Panc1 (cell line): ENCODE results near the gene FOXK2. TPM values are rescaled to one million over a fixed set of nuclear protein-coding genes. Genes with fewer than 3 reads are reported as not detected.

ENCODE experiments used
- ATAC-seq: fragments of 200-7000 bp; cut with Tn5 transposase; 2 replicates; pipeline ENCODE4 v1.9.1; 2020; ENCODE audit warnings: mild to moderate bottlenecking, moderate library complexity
- BruUV-seq: library from RNA; stranded (reverse); fragments of 400-500 nt; replicated peaks from 2 replicates; lab custom pipeline; 2021; lab: Mats Ljungman, UMichigan
- CTCF ChIA-PET: fragments of 300-600 bp; sonication (Branson Sonifier 250); formaldehyde crosslinking; loops from one replicate; lab custom pipeline; 2022; ENCODE audit warnings: antibody characterized with exemption; lab: Charles Lee
- POLR2A ChIA-PET: fragments of 300-600 bp; sonication (Branson Sonifier 250); formaldehyde crosslinking; loops from one replicate; lab custom pipeline; 2022; ENCODE audit warnings: antibody characterized with exemption; lab: Charles Lee
- DNase-seq: peaks from one replicate; pipeline ENCODE4 v3.0.0-alpha.2; 2010; ENCODE audit warnings: low read depth, low spot score
- H3K27ac ChIP-seq: 2 replicates; pipeline ENCODE4 v1.5.1; 2011; ENCODE audit warnings: mild to moderate bottlenecking, low read length, inconsistent platforms
- H3K27me3 ChIP-seq: fragments of 200-500 bp; sonication (Bioruptor generic); 2 replicates; pipeline ENCODE4 v1.6.0; 2014; ENCODE audit warnings: low read length, inconsistent platforms; ENCODE audit not compliant: control insufficient read depth, insufficient read depth
- H3K36me3 ChIP-seq: fragments of 200-500 bp; sonication (Bioruptor generic); 2 replicates; pipeline ENCODE4 v1.5.1; 2014; ENCODE audit warnings: inconsistent platforms, mild to moderate bottlenecking, low read length, moderate library complexity; ENCODE audit not compliant: control insufficient read depth, insufficient read depth
- H3K4me1 ChIP-seq: 2 replicates; pipeline ENCODE4 v1.5.1; 2011; ENCODE audit warnings: inconsistent platforms, mild to moderate bottlenecking, low read length, moderate library complexity; ENCODE audit not compliant: control insufficient read depth, insufficient read depth
- H3K4me3 ChIP-seq, 2 experiments: 2 replicates each; pipeline ENCODE4 v1.5.1; 2011 to 2012; ENCODE audit warnings: low read depth in 2 of 2, low read length in 2 of 2, mild to moderate bottlenecking in 2 of 2, inconsistent platforms in 1 of 2, moderate library complexity in 1 of 2
- H3K9me3 ChIP-seq: fragments of 200-500 bp; sonication (Bioruptor generic); 2 replicates; pipeline ENCODE4 v1.5.1; 2014; ENCODE audit warnings: low read depth, mild to moderate bottlenecking, inconsistent platforms, low read length, moderate library complexity; ENCODE audit not compliant: control insufficient read depth, insufficient read depth
- CTCF ChIP-seq: fragments of 450-650 bp; IDR thresholded peaks from 2 replicates; pipeline ENCODE4 v1.5.1; 2017; ENCODE audit warnings: mild to moderate bottlenecking
- POLR2AphosphoS5 ChIP-seq: IDR thresholded peaks from 2 replicates; pipeline ENCODE4 v1.6.1; 2012; ENCODE audit warnings: mild to moderate bottlenecking, low read depth, low read length, moderate library complexity
- SIN3A ChIP-seq: IDR thresholded peaks from 2 replicates; pipeline ENCODE4 v1.6.1; 2012; ENCODE audit warnings: low read depth, mild to moderate bottlenecking, low read length, moderate library complexity, borderline replicate concordance; ENCODE audit not compliant: insufficient read depth
- TCF7L2 ChIP-seq: IDR thresholded peaks from 2 replicates; pipeline ENCODE4 v1.6.1; 2011; ENCODE audit warnings: mild to moderate bottlenecking, low read depth, low read length, inconsistent platforms
- in situ Hi-C: cut with HindIII; loops from 2 replicates; pipeline ENCODE4 v1.10.0; 2016; ENCODE audit warnings: low sequenced_read_pairs, low pct_unique_long_range_greater_than_20kb
- intact Hi-C: fragments of 100-400 bp; cut with micrococcal nuclease; formaldehyde crosslinking; loops from one replicate; pipeline ENCODE4 v1.10.0; 2022; ENCODE audit not compliant: unreplicated experiment
- total RNA-seq: library from RNA; stranded (reverse); gene quantifications from one replicate; pipeline ENCODE4 v1.2.1, GENCODE V29; 2021; ENCODE audit not compliant: unreplicated experiment
- TF ChIP-seq, protein P1 (sequence below), 2 experiments: IDR thresholded peaks; 2 replicates each; pipeline ENCODE4 v1.6.1; 2011 to 2012; ENCODE audit warnings: low read depth in 2 of 2, control low read depth in 1 of 2, low read length in 1 of 2, mild to moderate bottlenecking in 1 of 2, moderate library complexity in 1 of 2; ENCODE audit not compliant: insufficient read depth in 1 of 2

FOXK2 gene
- total RNA-seq, 1 experiment from 2014 or later, result 143 TPM

DNA sequence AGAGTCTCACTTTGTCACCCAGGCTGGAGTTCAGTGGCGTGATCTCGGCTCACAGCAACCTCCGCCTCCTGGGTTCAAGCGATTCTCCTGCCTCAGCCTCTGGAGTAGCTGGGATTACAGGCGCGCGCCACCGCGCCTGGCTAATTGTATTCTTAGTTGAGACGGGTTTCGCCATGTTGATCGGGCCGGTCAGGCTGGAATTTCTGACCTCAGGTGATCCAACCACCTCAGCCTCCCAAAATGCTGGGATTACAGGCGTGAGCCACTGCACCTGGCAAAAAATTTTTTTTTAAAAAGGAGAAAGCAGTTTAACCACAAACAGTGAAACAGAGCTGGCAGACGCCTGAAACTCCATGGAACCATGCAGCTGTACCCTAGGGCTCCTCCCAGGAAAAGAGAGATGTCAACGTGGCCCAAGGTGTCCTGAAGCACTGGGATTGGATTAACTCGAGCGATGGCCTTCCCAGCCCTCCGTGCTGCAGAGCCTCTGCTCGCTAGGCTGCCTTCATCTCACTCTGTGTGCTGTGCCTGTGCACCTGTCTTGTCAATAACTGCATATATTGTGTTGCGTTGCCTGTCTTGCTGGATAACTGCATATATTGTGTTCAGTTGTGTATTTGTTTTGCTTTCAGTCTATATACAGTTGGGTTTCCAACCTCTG is 29.6 kb upstream of the FOXK2 start:
- Histone ChIP-seq H3K27ac (no peak overlapping the region), H3K4me1 (peaks cover 14% of the 10 kb centered on the region), H3K4me3 (no peak overlapping the region), H3K36me3 (no peaks in the 10 kb centered on the region), H3K9me3 (no peaks in the 10 kb centered on the region), H3K27me3 (no peaks in the 10 kb centered on the region)
- in situ Hi-C loops (no loop called here), intact Hi-C loops (no loop called here)
- ChIA-PET POLR2A (no interaction called here), CTCF (no interaction called here)
- no peak for DNase-seq
- TF ChIP-seq CTCF (no peak), TCF7L2 (no peak), SIN3A (no peak)
- TF ChIP-seq, protein P1, sequence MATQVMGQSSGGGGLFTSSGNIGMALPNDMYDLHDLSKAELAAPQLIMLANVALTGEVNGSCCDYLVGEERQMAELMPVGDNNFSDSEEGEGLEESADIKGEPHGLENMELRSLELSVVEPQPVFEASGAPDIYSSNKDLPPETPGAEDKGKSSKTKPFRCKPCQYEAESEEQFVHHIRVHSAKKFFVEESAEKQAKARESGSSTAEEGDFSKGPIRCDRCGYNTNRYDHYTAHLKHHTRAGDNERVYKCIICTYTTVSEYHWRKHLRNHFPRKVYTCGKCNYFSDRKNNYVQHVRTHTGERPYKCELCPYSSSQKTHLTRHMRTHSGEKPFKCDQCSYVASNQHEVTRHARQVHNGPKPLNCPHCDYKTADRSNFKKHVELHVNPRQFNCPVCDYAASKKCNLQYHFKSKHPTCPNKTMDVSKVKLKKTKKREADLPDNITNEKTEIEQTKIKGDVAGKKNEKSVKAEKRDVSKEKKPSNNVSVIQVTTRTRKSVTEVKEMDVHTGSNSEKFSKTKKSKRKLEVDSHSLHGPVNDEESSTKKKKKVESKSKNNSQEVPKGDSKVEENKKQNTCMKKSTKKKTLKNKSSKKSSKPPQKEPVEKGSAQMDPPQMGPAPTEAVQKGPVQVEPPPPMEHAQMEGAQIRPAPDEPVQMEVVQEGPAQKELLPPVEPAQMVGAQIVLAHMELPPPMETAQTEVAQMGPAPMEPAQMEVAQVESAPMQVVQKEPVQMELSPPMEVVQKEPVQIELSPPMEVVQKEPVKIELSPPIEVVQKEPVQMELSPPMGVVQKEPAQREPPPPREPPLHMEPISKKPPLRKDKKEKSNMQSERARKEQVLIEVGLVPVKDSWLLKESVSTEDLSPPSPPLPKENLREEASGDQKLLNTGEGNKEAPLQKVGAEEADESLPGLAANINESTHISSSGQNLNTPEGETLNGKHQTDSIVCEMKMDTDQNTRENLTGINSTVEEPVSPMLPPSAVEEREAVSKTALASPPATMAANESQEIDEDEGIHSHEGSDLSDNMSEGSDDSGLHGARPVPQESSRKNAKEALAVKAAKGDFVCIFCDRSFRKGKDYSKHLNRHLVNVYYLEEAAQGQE (IDR thresholded peaks at IDR 0.05; ENCODE audit: insufficient read depth in 1 of 2, low read depth in 2 of 2, low read length in 1 of 2), result no peak
- no TSS peak for BruUV-seq
- ATAC-seq, result no peak

GRCh38 chr17:82490512-82491195 is 28.9 kb upstream of the FOXK2 start:
- H3K27ac ChIP-seq, result no peak overlapping the region

More at GRCh38 chr17:82490512-82491195, 28.9 kb upstream of the FOXK2 start:
- DNase-seq (no peak), ATAC-seq (no peak)
- intact Hi-C loops (no loop called here), in situ Hi-C loops (no loop called here)
- CTCF ChIA-PET, result no interaction called here
- POLR2A ChIA-PET, result no interaction called here
- no peaks in the 10 kb centered on the region for H3K36me3 ChIP-seq
- no TSS peak for BruUV-seq
- TF ChIP-seq CTCF (no peak), SIN3A (no peak), TCF7L2 (no peak), POLR2AphosphoS5 (no peak)
- TF ChIP-seq, protein P1 (IDR thresholded peaks at IDR 0.05; ENCODE audit: insufficient read depth in 1 of 2, low read depth in 2 of 2, low read length in 1 of 2), result no peak
- H3K27me3 ChIP-seq, result no peaks in the 10 kb centered on the region
- H3K4me3 ChIP-seq, result no peak overlapping the region
- H3K9me3 ChIP-seq, result no peaks in the 10 kb centered on the region
- H3K4me1 ChIP-seq, result peaks cover 18% of the 10 kb centered on the region
